NB4 (cell line): ENCODE measurements around the gene OPRD1.

Experiments used
- MYC ChIP-seq: IDR thresholded peaks from 2 replicates; pipeline ENCODE4 v1.6.1; 2011; ENCODE audit warnings: low read depth, low read length
- POLR2A ChIP-seq: IDR thresholded peaks from 2 replicates; pipeline ENCODE4 v1.6.1; 2011; ENCODE audit warnings: mild to moderate bottlenecking; ENCODE audit not compliant: insufficient read length; ENCODE audit errors: extremely low read depth
- TF ChIP-seq, protein P1 (sequence below): IDR thresholded peaks from one replicate; pipeline ENCODE4 v1.5.1; 2012; ENCODE audit warnings: low read depth, low read length
- TF ChIP-seq, protein P2 (sequence below): IDR thresholded peaks from 2 replicates; pipeline ENCODE4 v1.6.1; 2011; ENCODE audit warnings: low read depth, low read length

DNA sequence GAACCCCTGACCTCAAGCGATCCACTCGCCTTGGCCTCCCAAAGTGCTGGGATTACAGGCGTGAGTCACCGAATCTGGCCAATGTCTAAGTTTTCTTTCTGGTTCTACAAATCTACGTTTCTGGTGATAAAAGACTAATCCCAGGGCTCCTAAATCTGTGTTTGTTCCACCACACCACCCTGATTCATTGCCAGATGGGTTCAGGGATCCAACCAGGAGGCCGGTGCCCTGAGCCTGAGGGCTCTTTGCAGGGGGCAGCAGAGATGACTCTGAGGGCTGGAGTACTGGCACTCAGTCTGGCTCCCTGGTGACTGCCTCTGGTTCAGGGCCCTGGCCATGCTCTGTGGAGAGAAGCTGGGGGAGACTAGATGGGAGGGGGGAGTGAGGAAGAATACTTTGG is 10.5 kb upstream of the OPRD1 start:
- TF ChIP-seq, protein P1, sequence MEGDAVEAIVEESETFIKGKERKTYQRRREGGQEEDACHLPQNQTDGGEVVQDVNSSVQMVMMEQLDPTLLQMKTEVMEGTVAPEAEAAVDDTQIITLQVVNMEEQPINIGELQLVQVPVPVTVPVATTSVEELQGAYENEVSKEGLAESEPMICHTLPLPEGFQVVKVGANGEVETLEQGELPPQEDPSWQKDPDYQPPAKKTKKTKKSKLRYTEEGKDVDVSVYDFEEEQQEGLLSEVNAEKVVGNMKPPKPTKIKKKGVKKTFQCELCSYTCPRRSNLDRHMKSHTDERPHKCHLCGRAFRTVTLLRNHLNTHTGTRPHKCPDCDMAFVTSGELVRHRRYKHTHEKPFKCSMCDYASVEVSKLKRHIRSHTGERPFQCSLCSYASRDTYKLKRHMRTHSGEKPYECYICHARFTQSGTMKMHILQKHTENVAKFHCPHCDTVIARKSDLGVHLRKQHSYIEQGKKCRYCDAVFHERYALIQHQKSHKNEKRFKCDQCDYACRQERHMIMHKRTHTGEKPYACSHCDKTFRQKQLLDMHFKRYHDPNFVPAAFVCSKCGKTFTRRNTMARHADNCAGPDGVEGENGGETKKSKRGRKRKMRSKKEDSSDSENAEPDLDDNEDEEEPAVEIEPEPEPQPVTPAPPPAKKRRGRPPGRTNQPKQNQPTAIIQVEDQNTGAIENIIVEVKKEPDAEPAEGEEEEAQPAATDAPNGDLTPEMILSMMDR, result no peak
- TF ChIP-seq POLR2A (no peak), MYC (no peak)
- TF ChIP-seq, protein P2, sequence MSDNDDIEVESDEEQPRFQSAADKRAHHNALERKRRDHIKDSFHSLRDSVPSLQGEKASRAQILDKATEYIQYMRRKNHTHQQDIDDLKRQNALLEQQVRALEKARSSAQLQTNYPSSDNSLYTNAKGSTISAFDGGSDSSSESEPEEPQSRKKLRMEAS, result no peak
